ENCODE data around the gene FAM114A1.

Gene FAM114A1

GRCh38 chr4:38867478-38868058 is at the start of gene FAM114A1:
Gene FAM114A1 (plus strand): TSS chr4:38867806. CDS start chr4:38878079, 10,273 bp downstream.
- no peak for DNase-seq

GRCh38 chr4:38818441-38818976 is 49.1 kb upstream of the FAM114A1 start:
- DNase-seq: no peak

- DNase-seq: no peak
Observed at GRCh38 chr4:38819569-38819968, 48.0 kb upstream of the FAM114A1 start.

GRCh38 chr4:38820329-38821061 is 47.1 kb upstream of the FAM114A1 start:
- DNase-seq: no peak

GRCh38 chr4:38821739-38822138 is 45.9 kb upstream of the FAM114A1 start:
- no peak for DNase-seq

GRCh38 chr4:38822748-38823303 is 44.8 kb upstream of the FAM114A1 start:
- DNase-seq: no peak

GRCh38 chr4:38823766-38824165 is 43.8 kb upstream of the FAM114A1 start:
- DNase-seq: no peak

GRCh38 chr4:38829237-38829636 is 38.4 kb upstream of the FAM114A1 start:
- no peak for DNase-seq

- DNase-seq: no peak
Observed at GRCh38 chr4:38831653-38832052, 36.0 kb upstream of the FAM114A1 start.

- DNase-seq: no peak
Observed at GRCh38 chr4:38832206-38832605, 35.4 kb upstream of the FAM114A1 start.

- DNase-seq: no peak
Observed at GRCh38 chr4:38832624-38833528, 34.7 kb upstream of the FAM114A1 start.

GRCh38 chr4:38834570-38834969 is 33.0 kb upstream of the FAM114A1 start:
- DNase-seq: no peak

- DNase-seq: no peak
Observed at GRCh38 chr4:38837334-38837733, 30.3 kb upstream of the FAM114A1 start.

- no peak for DNase-seq
Observed at GRCh38 chr4:38837849-38838248, 29.8 kb upstream of the FAM114A1 start.

GRCh38 chr4:38842994-38843393 is 24.6 kb upstream of the FAM114A1 start:
- DNase-seq: no peak

GRCh38 chr4:38846015-38846414 is 21.6 kb upstream of the FAM114A1 start:
- no peak for DNase-seq

GRCh38 chr4:38855466-38855865 is 12.1 kb upstream of the FAM114A1 start:
- no peak for DNase-seq

- DNase-seq: no peak
Observed at GRCh38 chr4:38856046-38856445, 11.6 kb upstream of the FAM114A1 start.

GRCh38 chr4:38856524-38857337 is 10.9 kb upstream of the FAM114A1 start, which contains the start of gene TLR6:
Gene TLR6 (minus strand): TSS chr4:38856817. CDS start chr4:38829473, 27,344 bp downstream.
- no peak for DNase-seq

GRCh38 chr4:38857354-38858096 is 10.1 kb upstream of the FAM114A1 start:
- DNase-seq: peak; percentile 93

GRCh38 chr4:38858097-38858420 is 9.5 kb upstream of the FAM114A1 start:
- no peak for DNase-seq
